CD4-positive, alpha-beta T cell treated with Interleukin-17A for 1 hour (primary cell): Measurements from ENCODE around the gene FAM83F.

ENCODE experiments used
- DNase-seq: peaks from one replicate; pipeline ENCODE4 v3.0.0-alpha.2; 2020

Gene FAM83F

GRCh38 chr22:39994566-39995392 is at the start of gene FAM83F:
FAM83F (plus strand) TSS chr22:39994954; CDS start chr22:39995043, 89 bp downstream.
- DNase-seq, result no peak

- DNase-seq, result no peak
Observed at GRCh38 chr22:39946126-39946502, 48.6 kb upstream of the FAM83F start.

GRCh38 chr22:39946503-39947219 is 48.1 kb upstream of the FAM83F start:
- no peak for DNase-seq

GRCh38 chr22:39947220-39948216 is 47.2 kb upstream of the FAM83F start:
- no peak for DNase-seq

- DNase-seq, result no peak
Observed at GRCh38 chr22:39949964-39950737, 44.6 kb upstream of the FAM83F start.

- DNase-seq, result peak; percentile 51
Observed at GRCh38 chr22:39951603-39952293, 43.0 kb upstream of the FAM83F start.

- no peak for DNase-seq
Observed at GRCh38 chr22:39952347-39952746, 42.4 kb upstream of the FAM83F start.

- no peak for DNase-seq
Observed at GRCh38 chr22:39953101-39953500, 41.7 kb upstream of the FAM83F start.

- no peak for DNase-seq
Observed at GRCh38 chr22:39954584-39955055, 40.1 kb upstream of the FAM83F start.

- no peak for DNase-seq
Observed at GRCh38 chr22:39955675-39956074, 39.1 kb upstream of the FAM83F start.

- no peak for DNase-seq
Observed at GRCh38 chr22:39956932-39957664, 37.7 kb upstream of the FAM83F start.

GRCh38 chr22:39958009-39958711 is 36.6 kb upstream of the FAM83F start:
- no peak for DNase-seq

GRCh38 chr22:39958949-39959639 is 35.7 kb upstream of the FAM83F start:
- no peak for DNase-seq

GRCh38 chr22:39959640-39960447 is 34.9 kb upstream of the FAM83F start, which contains the start of gene TMA7B:
TMA7B (plus strand) TSS chr22:39960397; CDS start chr22:39964375, 3,978 bp downstream.
- peak; percentile 31 for DNase-seq

- peak; percentile 80 for DNase-seq
Observed at GRCh38 chr22:39960791-39961746, 33.7 kb upstream of the FAM83F start.

- no peak for DNase-seq
Observed at GRCh38 chr22:39962071-39962470, 32.7 kb upstream of the FAM83F start.

- DNase-seq, result no peak
Observed at GRCh38 chr22:39965748-39966147, 29.0 kb upstream of the FAM83F start.
